ENCODE results near the gene YAP1. TPM values are rescaled to one million over a fixed set of nuclear protein-coding genes. Genes with fewer than 3 reads are reported as not detected.
"Not testable (repeated sequence)": the region's sequence is repeated elsewhere in the genome, so short reads cannot be mapped to it uniquely, and the experiment has no call there.

YAP1 gene
- total and polyA plus RNA-seq, 4 donors = 3.7 to 65.6 (median 18.3) TPM

DNA sequence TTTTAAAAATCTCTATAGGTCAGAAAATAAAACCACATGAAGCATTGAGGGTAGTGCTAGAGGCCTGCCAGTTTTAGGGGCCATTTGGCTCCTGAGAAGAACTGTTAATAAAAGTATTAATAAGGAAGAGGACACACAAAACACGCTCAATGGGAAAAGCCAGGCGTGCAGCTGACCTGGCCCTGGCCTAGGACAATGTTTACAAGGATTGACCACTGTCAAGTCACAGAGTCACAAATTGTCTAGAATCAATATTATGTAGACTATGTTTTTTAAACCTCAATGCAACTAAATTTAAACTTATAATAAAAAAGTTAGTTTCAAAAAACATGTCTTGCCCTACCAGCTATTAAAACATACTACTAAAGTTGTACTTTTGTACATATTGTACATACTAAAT is 89.4 kb downstream of the YAP1 start:
- WGBS = 79% methylated on average over 2 of the region's 2 CpGs

DNA sequence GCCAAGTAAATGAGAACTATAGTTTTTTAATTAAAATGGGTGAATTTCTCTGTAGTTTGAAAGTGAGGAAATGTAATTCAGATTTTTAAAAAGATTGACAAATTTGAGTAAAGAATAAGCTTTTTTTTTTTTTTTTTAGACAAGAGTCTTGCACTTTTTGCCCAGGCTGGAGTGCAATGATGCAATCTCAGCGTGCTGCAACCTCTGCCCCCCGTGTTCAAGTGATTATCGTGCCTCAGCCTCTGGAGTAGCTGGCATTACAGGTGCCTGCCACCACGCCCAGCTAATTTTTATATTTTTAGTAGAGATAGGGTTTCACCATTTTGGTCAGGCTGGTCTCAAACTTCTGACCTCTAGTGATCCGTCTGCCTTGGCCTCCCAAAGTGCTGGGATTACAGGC is 90.1 kb downstream of the YAP1 start:
- H3K9ac ChIP-seq (ENCODE audit: low read depth in 1 of 2, low read length in 2 of 2); H3K36me3 ChIP-seq (ENCODE audit: control insufficient read depth in 4 of 4, insufficient read depth in 3 of 4, low read depth in 1 of 4, low read length in 3 of 4); H3K4me1 ChIP-seq (ENCODE audit: control insufficient read depth in 4 of 4, insufficient read depth in 4 of 4, low read length in 3 of 4); DNase-seq (ENCODE audit: low spot score); H3K4me3 ChIP-seq (ENCODE audit: low read depth in 1 of 3, low read length in 3 of 3); H3K27me3 ChIP-seq (ENCODE audit: control insufficient read depth in 4 of 4, insufficient read depth in 4 of 4, low read length in 3 of 4); H3K9me3 ChIP-seq (ENCODE audit: control insufficient read depth in 4 of 4, low read length in 3 of 4); H3K27ac ChIP-seq (ENCODE audit: low read depth in 1 of 2, low read length in 2 of 2): not testable (repeated sequence)
- 46% methylated on average over 5 of the region's 5 CpGs for WGBS
- TF ChIP-seq, protein P1, sequence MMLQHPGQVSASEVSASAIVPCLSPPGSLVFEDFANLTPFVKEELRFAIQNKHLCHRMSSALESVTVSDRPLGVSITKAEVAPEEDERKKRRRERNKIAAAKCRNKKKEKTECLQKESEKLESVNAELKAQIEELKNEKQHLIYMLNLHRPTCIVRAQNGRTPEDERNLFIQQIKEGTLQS (IDR thresholded peaks at IDR 0.05) = peak; percentile 86
- TF ChIP-seq RAD21 (IDR thresholded peaks at IDR 0.05) = peak in 1 of 2 donors; percentile 29
- TF ChIP-seq HNF4A (conservative IDR thresholded peaks at IDR 0.05) = peak; percentile 64 to 66
- peak in 1 of 2 donors; percentile 14 for TF ChIP-seq RXRA (IDR thresholded peaks at IDR 0.05)

More for the DNA sequence above, 89.4 kb downstream of the YAP1 start:
- Histone ChIP-seq H3K9ac (ENCODE audit: low read depth in 1 of 2, low read length in 2 of 2) (no peak overlapping the region), H3K4me3 (ENCODE audit: low read depth in 1 of 3, low read length in 3 of 3) (no peak overlapping the region), H3K27ac (ENCODE audit: low read depth in 1 of 2, low read length in 2 of 2) (no peak overlapping the region), H3K27me3 (ENCODE audit: control insufficient read depth in 4 of 4, insufficient read depth in 4 of 4, low read length in 3 of 4) (no peaks in the 10 kb centered on the region), H3K36me3 (ENCODE audit: control insufficient read depth in 4 of 4, insufficient read depth in 3 of 4, low read depth in 1 of 4, low read length in 3 of 4) (no peaks in the 10 kb centered on the region), H3K4me1 (ENCODE audit: control insufficient read depth in 4 of 4, insufficient read depth in 4 of 4, low read length in 3 of 4) (no peaks in the 10 kb centered on the region), H3K9me3 (ENCODE audit: control insufficient read depth in 4 of 4, low read length in 3 of 4) (no peaks in the 10 kb centered on the region)
- TF ChIP-seq, protein P2, sequence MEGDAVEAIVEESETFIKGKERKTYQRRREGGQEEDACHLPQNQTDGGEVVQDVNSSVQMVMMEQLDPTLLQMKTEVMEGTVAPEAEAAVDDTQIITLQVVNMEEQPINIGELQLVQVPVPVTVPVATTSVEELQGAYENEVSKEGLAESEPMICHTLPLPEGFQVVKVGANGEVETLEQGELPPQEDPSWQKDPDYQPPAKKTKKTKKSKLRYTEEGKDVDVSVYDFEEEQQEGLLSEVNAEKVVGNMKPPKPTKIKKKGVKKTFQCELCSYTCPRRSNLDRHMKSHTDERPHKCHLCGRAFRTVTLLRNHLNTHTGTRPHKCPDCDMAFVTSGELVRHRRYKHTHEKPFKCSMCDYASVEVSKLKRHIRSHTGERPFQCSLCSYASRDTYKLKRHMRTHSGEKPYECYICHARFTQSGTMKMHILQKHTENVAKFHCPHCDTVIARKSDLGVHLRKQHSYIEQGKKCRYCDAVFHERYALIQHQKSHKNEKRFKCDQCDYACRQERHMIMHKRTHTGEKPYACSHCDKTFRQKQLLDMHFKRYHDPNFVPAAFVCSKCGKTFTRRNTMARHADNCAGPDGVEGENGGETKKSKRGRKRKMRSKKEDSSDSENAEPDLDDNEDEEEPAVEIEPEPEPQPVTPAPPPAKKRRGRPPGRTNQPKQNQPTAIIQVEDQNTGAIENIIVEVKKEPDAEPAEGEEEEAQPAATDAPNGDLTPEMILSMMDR (IDR thresholded peaks at IDR 0.05; ENCODE audit: low read depth, low read length, missing input control) = no peak
- TF ChIP-seq RAD21 (IDR thresholded peaks at IDR 0.05) = no peak
- TF ChIP-seq, protein P3, sequence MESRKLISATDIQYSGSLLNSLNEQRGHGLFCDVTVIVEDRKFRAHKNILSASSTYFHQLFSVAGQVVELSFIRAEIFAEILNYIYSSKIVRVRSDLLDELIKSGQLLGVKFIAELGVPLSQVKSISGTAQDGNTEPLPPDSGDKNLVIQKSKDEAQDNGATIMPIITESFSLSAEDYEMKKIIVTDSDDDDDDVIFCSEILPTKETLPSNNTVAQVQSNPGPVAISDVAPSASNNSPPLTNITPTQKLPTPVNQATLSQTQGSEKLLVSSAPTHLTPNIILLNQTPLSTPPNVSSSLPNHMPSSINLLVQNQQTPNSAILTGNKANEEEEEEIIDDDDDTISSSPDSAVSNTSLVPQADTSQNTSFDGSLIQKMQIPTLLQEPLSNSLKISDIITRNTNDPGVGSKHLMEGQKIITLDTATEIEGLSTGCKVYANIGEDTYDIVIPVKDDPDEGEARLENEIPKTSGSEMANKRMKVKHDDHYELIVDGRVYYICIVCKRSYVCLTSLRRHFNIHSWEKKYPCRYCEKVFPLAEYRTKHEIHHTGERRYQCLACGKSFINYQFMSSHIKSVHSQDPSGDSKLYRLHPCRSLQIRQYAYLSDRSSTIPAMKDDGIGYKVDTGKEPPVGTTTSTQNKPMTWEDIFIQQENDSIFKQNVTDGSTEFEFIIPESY (IDR thresholded peaks at IDR 0.05) = no peak
- TF ChIP-seq JUND (IDR thresholded peaks at IDR 0.05) = no peak
- no peak for TF ChIP-seq FOXA1 (IDR thresholded peaks at IDR 0.05)
- no peak for TF ChIP-seq YY1 (IDR thresholded peaks at IDR 0.05)
- no peak for TF ChIP-seq SP1 (IDR thresholded peaks at IDR 0.05)
- no peak for TF ChIP-seq TAF1 (conservative IDR thresholded peaks at IDR 0.05)
- no peak for TF ChIP-seq RXRA (IDR thresholded peaks at IDR 0.05)
- no peak for TF ChIP-seq HNF4A (conservative IDR thresholded peaks at IDR 0.05)
- TF ChIP-seq FOXA2 (IDR thresholded peaks at IDR 0.05) = no peak
- no peak for TF ChIP-seq HNF4G (IDR thresholded peaks at IDR 0.05)
- TF ChIP-seq NR2F2 (IDR thresholded peaks at IDR 0.05) = no peak
- TF ChIP-seq, protein P1 (IDR thresholded peaks at IDR 0.05) = no peak
- TF ChIP-seq GABPA (IDR thresholded peaks at IDR 0.05 in 1 of 2, conservative IDR thresholded peaks at IDR 0.05 in 1 of 2) = no peak
- TF ChIP-seq, protein P4, sequence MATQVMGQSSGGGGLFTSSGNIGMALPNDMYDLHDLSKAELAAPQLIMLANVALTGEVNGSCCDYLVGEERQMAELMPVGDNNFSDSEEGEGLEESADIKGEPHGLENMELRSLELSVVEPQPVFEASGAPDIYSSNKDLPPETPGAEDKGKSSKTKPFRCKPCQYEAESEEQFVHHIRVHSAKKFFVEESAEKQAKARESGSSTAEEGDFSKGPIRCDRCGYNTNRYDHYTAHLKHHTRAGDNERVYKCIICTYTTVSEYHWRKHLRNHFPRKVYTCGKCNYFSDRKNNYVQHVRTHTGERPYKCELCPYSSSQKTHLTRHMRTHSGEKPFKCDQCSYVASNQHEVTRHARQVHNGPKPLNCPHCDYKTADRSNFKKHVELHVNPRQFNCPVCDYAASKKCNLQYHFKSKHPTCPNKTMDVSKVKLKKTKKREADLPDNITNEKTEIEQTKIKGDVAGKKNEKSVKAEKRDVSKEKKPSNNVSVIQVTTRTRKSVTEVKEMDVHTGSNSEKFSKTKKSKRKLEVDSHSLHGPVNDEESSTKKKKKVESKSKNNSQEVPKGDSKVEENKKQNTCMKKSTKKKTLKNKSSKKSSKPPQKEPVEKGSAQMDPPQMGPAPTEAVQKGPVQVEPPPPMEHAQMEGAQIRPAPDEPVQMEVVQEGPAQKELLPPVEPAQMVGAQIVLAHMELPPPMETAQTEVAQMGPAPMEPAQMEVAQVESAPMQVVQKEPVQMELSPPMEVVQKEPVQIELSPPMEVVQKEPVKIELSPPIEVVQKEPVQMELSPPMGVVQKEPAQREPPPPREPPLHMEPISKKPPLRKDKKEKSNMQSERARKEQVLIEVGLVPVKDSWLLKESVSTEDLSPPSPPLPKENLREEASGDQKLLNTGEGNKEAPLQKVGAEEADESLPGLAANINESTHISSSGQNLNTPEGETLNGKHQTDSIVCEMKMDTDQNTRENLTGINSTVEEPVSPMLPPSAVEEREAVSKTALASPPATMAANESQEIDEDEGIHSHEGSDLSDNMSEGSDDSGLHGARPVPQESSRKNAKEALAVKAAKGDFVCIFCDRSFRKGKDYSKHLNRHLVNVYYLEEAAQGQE (IDR thresholded peaks at IDR 0.05) = no peak
- TF ChIP-seq, protein P5, sequence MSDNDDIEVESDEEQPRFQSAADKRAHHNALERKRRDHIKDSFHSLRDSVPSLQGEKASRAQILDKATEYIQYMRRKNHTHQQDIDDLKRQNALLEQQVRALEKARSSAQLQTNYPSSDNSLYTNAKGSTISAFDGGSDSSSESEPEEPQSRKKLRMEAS (IDR thresholded peaks at IDR 0.05) = no peak
- no peak for TF ChIP-seq EGR1 (IDR thresholded peaks at IDR 0.05; ENCODE audit: low read depth in 2 of 2)
- DNase-seq (ENCODE audit: low spot score) = no peak

All from liver (tissue), 9 donors.